ENCODE results near the gene DEPP1.

DNA sequence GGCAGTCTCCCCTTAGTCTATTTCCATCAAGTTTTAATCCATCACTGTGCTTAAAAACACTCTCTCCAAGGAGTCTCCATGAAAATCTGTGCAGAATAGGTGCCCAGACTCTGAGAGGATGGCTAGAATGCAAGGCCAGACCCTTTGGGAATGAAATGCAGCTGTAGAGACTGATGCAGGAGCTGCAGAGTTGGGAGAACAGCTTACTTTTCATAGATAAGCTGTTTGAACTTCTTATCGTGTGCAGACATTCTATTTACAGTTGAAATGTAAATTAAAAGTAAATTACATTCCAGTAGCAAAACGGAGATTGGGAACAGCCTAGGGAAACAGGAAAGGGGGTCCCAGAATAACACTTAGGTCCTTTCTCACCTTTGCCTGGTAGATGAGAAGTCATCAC is 37.0 kb upstream of the DEPP1 start:
- TF ChIP-seq CTCF (IDR thresholded peaks at IDR 0.05 in 2 of 3, conservative IDR thresholded peaks at IDR 0.05 in 1 of 3; ENCODE audit: borderline replicate concordance in 1 of 3, insufficient read depth in 1 of 3, low read depth in 2 of 3, low read length in 2 of 3) (no peak), EZH2 (IDR thresholded peaks at IDR 0.05) (no peak), RAD21 (IDR thresholded peaks at IDR 0.05; ENCODE audit: low read depth) (no peak), POLR2A (IDR thresholded peaks at IDR 0.05; ENCODE audit: borderline replicate concordance, extremely low read depth, insufficient read depth, insufficient read length) (no peak), YY1 (IDR thresholded peaks at IDR 0.05; ENCODE audit: extremely low read depth, insufficient replicate concordance, low read depth, low read length) (no peak), FOSL1 (IDR thresholded peaks at IDR 0.05; ENCODE audit: low read depth) (no peak), POLR2AphosphoS5 (IDR thresholded peaks at IDR 0.05; ENCODE audit: low read depth, low read length) (no peak), CEBPB (IDR thresholded peaks at IDR 0.05; ENCODE audit: low read depth) (no peak), ELF1 (IDR thresholded peaks at IDR 0.05; ENCODE audit: borderline replicate concordance, low read depth) (no peak), SIN3A (IDR thresholded peaks at IDR 0.05; ENCODE audit: low read depth) (no peak)
